Measurements from ENCODE around the gene TOR4A.

DNA sequence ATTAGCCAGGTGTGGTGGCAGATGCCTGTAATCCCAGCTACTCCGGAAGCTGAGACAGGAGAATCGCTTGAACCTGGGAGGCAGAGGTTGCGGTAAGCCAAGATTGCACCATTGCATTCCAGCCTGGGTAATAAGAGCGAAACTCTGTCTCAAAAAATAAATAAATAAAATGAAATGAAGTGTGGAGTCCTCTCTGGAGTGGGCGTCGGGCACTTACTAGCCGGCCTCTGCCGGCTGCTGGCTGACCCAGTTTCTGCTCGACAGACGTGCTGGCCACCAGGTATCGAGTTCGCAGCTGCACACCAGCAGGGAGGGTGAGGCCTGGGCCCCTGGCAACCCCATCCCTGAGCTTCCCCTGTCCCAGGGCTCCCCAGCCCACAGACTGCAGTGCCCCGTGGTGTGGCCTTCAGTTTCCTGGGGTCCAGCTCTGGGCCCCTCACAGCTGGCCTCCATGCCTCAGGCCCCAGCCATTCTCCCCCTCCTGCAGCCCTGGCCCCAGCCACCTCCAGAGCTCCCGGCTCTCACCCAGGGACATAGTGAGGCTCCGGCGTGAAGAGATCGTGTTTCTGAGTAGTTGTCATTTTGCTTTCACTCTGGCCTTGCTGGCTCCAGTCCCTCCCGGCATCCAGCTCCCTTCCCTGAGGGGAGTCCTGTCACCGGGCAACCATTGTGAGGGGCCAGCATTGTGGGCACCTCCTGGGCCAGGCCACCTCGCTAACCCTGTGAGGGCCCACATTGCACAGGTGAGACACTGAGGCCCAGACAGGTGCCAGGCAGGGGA lies 30.2 kb upstream of the TOR4A start:
- TF ChIP-seq, protein P1, sequence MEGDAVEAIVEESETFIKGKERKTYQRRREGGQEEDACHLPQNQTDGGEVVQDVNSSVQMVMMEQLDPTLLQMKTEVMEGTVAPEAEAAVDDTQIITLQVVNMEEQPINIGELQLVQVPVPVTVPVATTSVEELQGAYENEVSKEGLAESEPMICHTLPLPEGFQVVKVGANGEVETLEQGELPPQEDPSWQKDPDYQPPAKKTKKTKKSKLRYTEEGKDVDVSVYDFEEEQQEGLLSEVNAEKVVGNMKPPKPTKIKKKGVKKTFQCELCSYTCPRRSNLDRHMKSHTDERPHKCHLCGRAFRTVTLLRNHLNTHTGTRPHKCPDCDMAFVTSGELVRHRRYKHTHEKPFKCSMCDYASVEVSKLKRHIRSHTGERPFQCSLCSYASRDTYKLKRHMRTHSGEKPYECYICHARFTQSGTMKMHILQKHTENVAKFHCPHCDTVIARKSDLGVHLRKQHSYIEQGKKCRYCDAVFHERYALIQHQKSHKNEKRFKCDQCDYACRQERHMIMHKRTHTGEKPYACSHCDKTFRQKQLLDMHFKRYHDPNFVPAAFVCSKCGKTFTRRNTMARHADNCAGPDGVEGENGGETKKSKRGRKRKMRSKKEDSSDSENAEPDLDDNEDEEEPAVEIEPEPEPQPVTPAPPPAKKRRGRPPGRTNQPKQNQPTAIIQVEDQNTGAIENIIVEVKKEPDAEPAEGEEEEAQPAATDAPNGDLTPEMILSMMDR (IDR thresholded peaks at IDR 0.05): no peak
- TF ChIP-seq EZH2 (IDR thresholded peaks at IDR 0.05; ENCODE audit: borderline replicate concordance, insufficient read depth, low read depth, low read length, poor library complexity, severe bottlenecking): no peak

Data from B cell (primary cell).